ENCODE measurements around the gene DCUN1D3.

DNA sequence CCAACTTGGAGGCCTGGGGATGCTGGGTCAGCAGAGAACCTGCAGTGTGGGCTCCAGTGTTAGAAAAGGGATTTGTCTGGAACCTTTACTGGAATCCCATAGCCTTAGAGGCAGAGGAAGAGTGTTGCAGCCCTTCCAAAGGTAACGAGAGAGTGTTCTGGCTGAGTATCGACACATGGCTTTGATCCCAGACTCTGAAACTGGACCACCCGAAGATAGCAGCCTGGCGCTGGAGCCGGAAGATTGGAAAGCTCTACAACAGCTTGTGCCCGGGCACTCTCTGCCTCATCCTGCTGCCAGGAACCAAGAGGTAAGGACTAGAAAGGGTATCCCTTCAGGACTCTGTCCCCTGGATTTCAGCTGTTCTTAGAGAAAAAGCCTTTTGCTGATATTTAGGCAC lies 54.1 kb downstream of the DCUN1D3 start:
- TF ChIP-seq, protein P1, sequence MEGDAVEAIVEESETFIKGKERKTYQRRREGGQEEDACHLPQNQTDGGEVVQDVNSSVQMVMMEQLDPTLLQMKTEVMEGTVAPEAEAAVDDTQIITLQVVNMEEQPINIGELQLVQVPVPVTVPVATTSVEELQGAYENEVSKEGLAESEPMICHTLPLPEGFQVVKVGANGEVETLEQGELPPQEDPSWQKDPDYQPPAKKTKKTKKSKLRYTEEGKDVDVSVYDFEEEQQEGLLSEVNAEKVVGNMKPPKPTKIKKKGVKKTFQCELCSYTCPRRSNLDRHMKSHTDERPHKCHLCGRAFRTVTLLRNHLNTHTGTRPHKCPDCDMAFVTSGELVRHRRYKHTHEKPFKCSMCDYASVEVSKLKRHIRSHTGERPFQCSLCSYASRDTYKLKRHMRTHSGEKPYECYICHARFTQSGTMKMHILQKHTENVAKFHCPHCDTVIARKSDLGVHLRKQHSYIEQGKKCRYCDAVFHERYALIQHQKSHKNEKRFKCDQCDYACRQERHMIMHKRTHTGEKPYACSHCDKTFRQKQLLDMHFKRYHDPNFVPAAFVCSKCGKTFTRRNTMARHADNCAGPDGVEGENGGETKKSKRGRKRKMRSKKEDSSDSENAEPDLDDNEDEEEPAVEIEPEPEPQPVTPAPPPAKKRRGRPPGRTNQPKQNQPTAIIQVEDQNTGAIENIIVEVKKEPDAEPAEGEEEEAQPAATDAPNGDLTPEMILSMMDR (IDR thresholded peaks at IDR 0.05; ENCODE audit: low read depth, low read length) = no peak
- TF ChIP-seq POLR2A (IDR thresholded peaks at IDR 0.05; ENCODE audit: extremely low read depth, insufficient read length) = no peak
- TF ChIP-seq, protein P2, sequence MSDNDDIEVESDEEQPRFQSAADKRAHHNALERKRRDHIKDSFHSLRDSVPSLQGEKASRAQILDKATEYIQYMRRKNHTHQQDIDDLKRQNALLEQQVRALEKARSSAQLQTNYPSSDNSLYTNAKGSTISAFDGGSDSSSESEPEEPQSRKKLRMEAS (IDR thresholded peaks at IDR 0.05; ENCODE audit: low read depth, low read length) = no peak
